OCI-LY3 (cell line): ENCODE results near the gene LTBP4.

Experiments
- CTCF ChIP-seq: fragments of 200-600, 300-600 bp; sonication (generic); IDR thresholded peaks from 2 replicates; pipeline ENCODE4 v1.5.1; 2014; ENCODE audit warnings: antibody characterized with exemption, low read length, low read depth
- EZH2phosphoT487 ChIP-seq: fragments of 200-600 bp; shearing (Covaris generic); IDR thresholded peaks from 2 replicates; pipeline ENCODE4 v1.6.1; 2018; ENCODE audit warnings: antibody characterized with exemption, mixed run types, low read depth

- TF ChIP-seq CTCF: no peak
- no peak for TF ChIP-seq EZH2phosphoT487
Observed at GRCh38 chr19:40621283-40621682, 20.1 kb downstream of the LTBP4 start.
